Measurements from ENCODE around the gene CYP1A1. TPM values are rescaled to one million over a fixed set of nuclear protein-coding genes. Genes with fewer than 3 reads are reported as not detected.

The CYP1A1 gene
- total and polyA plus RNA-seq, 2 donors, result 0.26 to 7.3 TPM

DNA sequence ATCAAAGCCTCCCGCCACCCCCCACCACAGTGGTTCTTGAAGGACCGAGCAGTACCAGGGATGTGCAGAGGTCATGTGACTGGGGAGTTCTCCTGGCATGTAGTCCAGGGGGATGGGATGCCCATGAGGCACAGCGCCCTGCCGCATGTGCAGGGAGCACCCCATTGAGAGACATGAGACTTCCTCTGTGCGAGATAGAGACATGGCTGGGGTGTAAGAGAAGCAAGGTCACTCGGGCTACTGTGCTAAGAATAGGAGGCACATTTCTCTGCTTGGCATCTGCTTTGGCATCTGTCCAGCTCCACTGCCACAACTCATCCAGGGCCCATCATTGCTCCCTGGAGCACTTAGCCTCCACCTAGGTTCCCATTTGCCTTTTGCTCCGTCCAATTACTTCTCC, 2.4 kb upstream of the CYP1A1 start:
- no peaks in the 10 kb centered on the region for H3K4me1 ChIP-seq (ENCODE audit: insufficient read depth)
- no peak overlapping the region for H3K4me3 ChIP-seq (ENCODE audit: low read depth, low read length)
- no peaks in the 10 kb centered on the region for H3K36me3 ChIP-seq (ENCODE audit: insufficient read depth)
- H3K27ac ChIP-seq (ENCODE audit: low read depth), result no peak overlapping the region
- 69% methylated on average over 7 of the region's 7 CpGs for WGBS
- DNase-seq (ENCODE audit: extremely low spot score), result no peak

- Histone ChIP-seq H3K4me1 (ENCODE audit: insufficient read depth) (no peaks in the 10 kb centered on the region), H3K27ac (ENCODE audit: low read depth) (no peak overlapping the region), H3K36me3 (ENCODE audit: insufficient read depth) (no peaks in the 10 kb centered on the region), H3K4me3 (ENCODE audit: low read depth, low read length) (peak overlapping the region; percentile 61)
- WGBS, result 23% methylated on average over 24 of the region's 24 CpGs
- DNase-seq (ENCODE audit: extremely low spot score), result no peak
These were observed 1.4 kb upstream of the CYP1A1 start for GRCh38 chr15:74726774-74727164.

- Histone ChIP-seq H3K36me3 (ENCODE audit: insufficient read depth) (no peaks in the 10 kb centered on the region), H3K4me1 (ENCODE audit: insufficient read depth) (no peaks in the 10 kb centered on the region), H3K4me3 (ENCODE audit: low read depth, low read length) (peak overlapping the region; percentile 61), H3K27ac (ENCODE audit: low read depth) (no peak overlapping the region)
- no peak for DNase-seq (ENCODE audit: extremely low spot score)
- 1% methylated on average over 86 of the region's 86 CpGs for WGBS
These were observed 781 bp upstream of the CYP1A1 start for GRCh38 chr15:74725845-74726773.

GRCh38 chr15:74724570-74725224, 631 bp downstream of the CYP1A1 start:
- H3K4me3 ChIP-seq (ENCODE audit: low read depth, low read length), result no peak overlapping the region
- no peaks in the 10 kb centered on the region for H3K36me3 ChIP-seq (ENCODE audit: insufficient read depth)
- DNase-seq (ENCODE audit: extremely low spot score), result no peak
- no peak overlapping the region for H3K27ac ChIP-seq (ENCODE audit: low read depth)
- H3K4me1 ChIP-seq (ENCODE audit: insufficient read depth), result no peaks in the 10 kb centered on the region

- Histone ChIP-seq H3K4me3 (ENCODE audit: low read depth, low read length) (no peak overlapping the region), H3K4me1 (ENCODE audit: insufficient read depth) (no peaks in the 10 kb centered on the region), H3K27ac (ENCODE audit: low read depth) (no peak overlapping the region), H3K36me3 (ENCODE audit: insufficient read depth) (no peaks in the 10 kb centered on the region)
- WGBS, result 80% methylated on average over 1 of the region's 1 CpG
- peak; percentile 28 for DNase-seq (ENCODE audit: extremely low spot score)
These were observed 1.5 kb downstream of the CYP1A1 start for GRCh38 chr15:74723754-74724334.

- no peaks in the 10 kb centered on the region for H3K4me1 ChIP-seq (ENCODE audit: insufficient read depth)
- no peaks in the 10 kb centered on the region for H3K36me3 ChIP-seq (ENCODE audit: insufficient read depth)
- no peak for DNase-seq (ENCODE audit: extremely low spot score)
- no peak overlapping the region for H3K27ac ChIP-seq (ENCODE audit: low read depth)
- no peak overlapping the region for H3K4me3 ChIP-seq (ENCODE audit: low read depth, low read length)
- 78% methylated on average over 1 of the region's 1 CpG for WGBS
These were observed 2.1 kb downstream of the CYP1A1 start for GRCh38 chr15:74723187-74723586.

DNA sequence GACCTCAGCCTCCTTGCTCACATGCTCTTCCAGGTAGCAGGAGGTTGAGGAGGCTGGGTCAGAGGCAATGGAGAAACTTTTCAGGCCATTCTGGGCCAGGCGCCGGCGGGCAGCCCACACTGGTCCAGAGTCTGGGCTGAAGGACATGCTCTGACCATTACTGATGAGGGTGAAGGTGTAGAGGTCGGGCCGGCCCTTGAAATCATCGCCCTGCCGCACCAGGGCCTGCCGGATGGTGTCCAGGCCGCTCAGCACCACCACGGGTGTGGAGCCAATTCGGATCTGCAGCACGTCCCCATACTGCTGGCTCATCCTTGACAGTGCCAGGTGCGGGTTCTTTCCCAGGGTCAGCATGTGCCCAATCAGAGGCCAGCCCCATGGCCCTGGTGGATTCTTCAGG, 2.7 kb downstream of the CYP1A1 start:
- Histone ChIP-seq H3K27ac (ENCODE audit: low read depth) (no peak overlapping the region), H3K4me3 (ENCODE audit: low read depth, low read length) (no peak overlapping the region), H3K4me1 (ENCODE audit: insufficient read depth) (no peaks in the 10 kb centered on the region), H3K36me3 (ENCODE audit: insufficient read depth) (no peaks in the 10 kb centered on the region)
- DNase-seq (ENCODE audit: extremely low spot score), result no peak
- WGBS, result 87% methylated on average over 13 of the region's 13 CpGs

DNA sequence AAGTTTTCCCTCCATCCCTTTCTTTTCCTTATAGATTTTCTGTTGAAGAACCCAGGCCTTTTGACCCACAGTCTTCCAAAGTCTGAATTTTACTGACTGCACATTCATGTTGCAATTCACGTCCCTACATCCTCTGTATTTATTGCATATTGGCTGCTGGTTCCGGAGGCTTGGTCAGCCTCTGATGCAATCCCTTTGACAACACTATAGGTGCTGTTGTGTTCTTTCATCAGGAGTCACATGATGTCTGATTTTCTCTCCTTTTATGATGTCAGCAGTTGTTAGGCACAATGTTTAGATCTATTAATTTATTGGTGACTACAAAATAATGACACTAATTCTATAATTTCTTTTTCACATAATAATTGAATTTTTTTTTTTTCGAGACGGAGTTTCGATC, 8.7 kb downstream of the CYP1A1 start:
- H3K4me3 ChIP-seq (ENCODE audit: low read depth, low read length), result no peak overlapping the region
- no peaks in the 10 kb centered on the region for H3K36me3 ChIP-seq (ENCODE audit: insufficient read depth)
- DNase-seq (ENCODE audit: extremely low spot score), result no peak
- no peak overlapping the region for H3K27ac ChIP-seq (ENCODE audit: low read depth)
- WGBS, result 75% methylated on average over 5 of the region's 5 CpGs
- no peaks in the 10 kb centered on the region for H3K4me1 ChIP-seq (ENCODE audit: insufficient read depth)

GRCh38 chr15:74712311-74712710, 13.0 kb downstream of the CYP1A1 start:
- no peak for DNase-seq (ENCODE audit: extremely low spot score)
- H3K4me3 ChIP-seq (ENCODE audit: low read depth, low read length), result no peak overlapping the region
- no peaks in the 10 kb centered on the region for H3K36me3 ChIP-seq (ENCODE audit: insufficient read depth)
- no peak overlapping the region for H3K27ac ChIP-seq (ENCODE audit: low read depth)
- H3K4me1 ChIP-seq (ENCODE audit: insufficient read depth), result no peaks in the 10 kb centered on the region
- WGBS, result 78% methylated on average over 3 of the region's 3 CpGs

GRCh38 chr15:74710319-74711094, 14.8 kb downstream of the CYP1A1 start:
- Histone ChIP-seq H3K27ac (ENCODE audit: low read depth) (no peak overlapping the region), H3K4me3 (ENCODE audit: low read depth, low read length) (no peak overlapping the region), H3K36me3 (ENCODE audit: insufficient read depth) (no peaks in the 10 kb centered on the region), H3K4me1 (ENCODE audit: insufficient read depth) (no peaks in the 10 kb centered on the region)
- WGBS, result 47% methylated on average over 3 of the region's 3 CpGs
- DNase-seq (ENCODE audit: extremely low spot score), result no peak

DNA sequence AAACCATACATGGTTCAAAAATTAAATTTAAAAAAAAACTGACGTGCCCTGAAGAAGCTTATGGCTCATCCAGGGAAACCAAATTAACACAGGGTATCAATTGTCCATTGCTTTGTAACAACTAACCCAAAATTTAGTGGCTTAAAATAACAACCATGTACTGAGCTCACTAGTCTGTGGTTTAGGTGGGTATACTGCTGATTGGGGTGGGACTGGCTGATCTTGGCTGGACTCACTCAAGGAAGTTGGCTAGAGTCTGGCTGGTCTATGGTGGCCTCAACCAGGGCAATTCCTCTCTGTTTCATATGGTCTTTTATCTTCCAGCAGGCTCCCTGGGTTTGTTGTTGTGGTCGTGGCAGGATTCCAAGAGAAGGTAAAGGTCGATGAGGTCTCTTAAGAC, 15.4 kb downstream of the CYP1A1 start:
- 63% methylated on average over 3 of the region's 3 CpGs for WGBS
- no peak for DNase-seq (ENCODE audit: extremely low spot score)
- Histone ChIP-seq H3K4me1 (ENCODE audit: insufficient read depth) (no peaks in the 10 kb centered on the region), H3K36me3 (ENCODE audit: insufficient read depth) (no peaks in the 10 kb centered on the region), H3K4me3 (ENCODE audit: low read depth, low read length) (no peak overlapping the region), H3K27ac (ENCODE audit: low read depth) (no peak overlapping the region)

DNA sequence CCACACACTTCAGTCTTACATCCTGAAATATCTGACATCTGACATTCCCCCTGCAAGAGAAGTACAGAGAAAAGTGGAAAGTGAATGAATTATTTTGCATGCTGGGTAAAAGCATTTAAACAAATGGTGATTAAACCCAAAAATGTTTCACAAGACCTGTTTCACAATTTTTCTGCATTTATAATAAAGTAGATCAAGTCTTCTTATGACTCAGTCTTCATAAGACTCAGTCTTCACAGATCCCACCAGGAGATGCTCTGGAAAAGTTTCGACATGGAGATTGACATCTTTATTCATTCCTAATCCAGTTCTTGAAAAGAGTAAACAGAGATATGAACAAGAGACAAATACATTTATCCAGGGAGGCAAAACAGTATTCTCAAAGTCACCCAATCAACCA, 16.3 kb downstream of the CYP1A1 start:
- WGBS, result 51% methylated on average over 1 of the region's 1 CpG
- no peak overlapping the region for H3K27ac ChIP-seq (ENCODE audit: low read depth)
- DNase-seq (ENCODE audit: extremely low spot score), result no peak
- no peaks in the 10 kb centered on the region for H3K4me1 ChIP-seq (ENCODE audit: insufficient read depth)
- H3K4me3 ChIP-seq (ENCODE audit: low read depth, low read length), result no peak overlapping the region
- H3K36me3 ChIP-seq (ENCODE audit: insufficient read depth), result no peaks in the 10 kb centered on the region

DNA sequence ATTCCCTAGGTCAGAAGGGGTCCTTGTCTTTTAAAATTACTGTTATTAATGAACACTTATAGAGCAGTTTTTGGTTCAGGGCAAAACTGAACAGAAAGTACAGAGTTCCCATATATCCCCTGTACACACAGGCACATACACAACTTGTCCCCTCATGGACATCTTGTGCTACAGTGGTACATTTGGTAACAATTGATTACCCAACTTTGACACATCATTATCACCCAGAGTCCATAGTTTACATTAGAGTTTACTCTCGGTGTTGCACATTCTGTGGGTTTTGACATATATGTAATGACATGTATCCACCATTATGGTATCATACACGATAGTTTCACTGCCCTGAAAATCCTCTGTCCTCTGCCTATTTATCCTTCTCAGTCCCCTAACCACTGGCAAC, 28.5 kb downstream of the CYP1A1 start:
- H3K4me3 ChIP-seq (ENCODE audit: low read depth, low read length), result no peak overlapping the region
- no peak overlapping the region for H3K27ac ChIP-seq (ENCODE audit: low read depth)
- peaks cover 2% of the 10 kb centered on the region for H3K4me1 ChIP-seq (ENCODE audit: insufficient read depth)
- H3K36me3 ChIP-seq (ENCODE audit: insufficient read depth), result no peaks in the 10 kb centered on the region
- 63% methylated on average over 2 of the region's 2 CpGs for WGBS
- DNase-seq (ENCODE audit: extremely low spot score), result no peak

Data from urinary bladder (tissue), 4 donors.